Heart right ventricle (tissue), 16 donors: Measurements from ENCODE around the gene PLXND1. TPM values are rescaled to one million over a fixed set of nuclear protein-coding genes. Genes with fewer than 3 reads are reported as not detected.

Experiments
- ATAC-seq, 8 donors: fragments of 200-7000 bp; cut with Tn5 transposase; one replicate each; pipeline ENCODE4 v1.9.1; 2020; ENCODE audit warnings: mild to moderate bottlenecking in 8 of 8, moderate library complexity in 8 of 8, moderate number of reproducible peaks in 1 of 8
- DNase-seq, 2 donors: peaks; one replicate each; pipeline ENCODE4 v3.0.0-alpha.2; 2020
- H3K27ac ChIP-seq, 10 donors: fragments of 200-600 bp; sonication (generic) in 2 of 10; one replicate each; pipeline versions ENCODE4 v1.5.0 to v1.8.0; 2020 to 2022; ENCODE audit warnings: mild to moderate bottlenecking in 3 of 10
- H3K27me3 ChIP-seq, 7 donors: fragments of 200-600 bp; one replicate each; pipeline ENCODE4 v1.8.0; 2021 to 2022; ENCODE audit warnings: mild to moderate bottlenecking in 2 of 7
- H3K36me3 ChIP-seq, 9 donors: fragments of 200-600 bp; sonication (generic) in 1 of 9; one replicate each; pipeline versions ENCODE4 v1.5.0 to v1.8.0; 2020 to 2022; ENCODE audit warnings: mild to moderate bottlenecking in 2 of 9
- H3K4me1 ChIP-seq, 9 donors: fragments of 200-600 bp; sonication (generic) in 1 of 9; one replicate each; pipeline versions ENCODE4 v1.5.0 to v1.8.0; 2020 to 2022; ENCODE audit warnings: mild to moderate bottlenecking in 4 of 9
- H3K4me3 ChIP-seq, 10 donors: fragments of 200-600 bp; sonication (generic) in 2 of 10; one replicate each; pipeline versions ENCODE4 v1.5.0 to v1.8.0; 2020 to 2022; ENCODE audit warnings: mild to moderate bottlenecking in 7 of 10, moderate library complexity in 2 of 10
- H3K9me3 ChIP-seq, 11 donors: fragments of 200-600 bp in 10 of 11; sonication (generic) in 2 of 11; one replicate each; pipeline versions ENCODE4 v1.5.0 to v1.8.0; 2013 to 2022; ENCODE audit warnings: mild to moderate bottlenecking in 2 of 11, control low read depth in 1 of 11, moderate library complexity in 1 of 11
- CTCF ChIP-seq, 9 donors: fragments of 200-600 bp; sonication (generic) in 2 of 9; IDR thresholded peaks; one replicate each; pipeline versions ENCODE4 v1.5.0 to v1.8.0; 2021 to 2022; ENCODE audit warnings: antibody characterized with exemption in 9 of 9, mild to moderate bottlenecking in 5 of 9, moderate library complexity in 1 of 9
- WGBS, 2 donors: extraction: QIAGEN DNeasy Blood & Tissue Kit; methylation state at CpG; one replicate each; pipeline ENCODE4 v1.1.7; 2013; ENCODE audit warnings: inconsistent platforms in 1 of 2; 5-methylcytosine and 5-hydroxymethylcytosine counted together
- intact Hi-C, 10 donors: fragments of 100-400 bp; cut with DNase I; formaldehyde crosslinking; loops; one replicate each; pipeline versions ENCODE4 v1.11.1 to v1.14.2; 2022
- polyA plus RNA-seq, 2 donors: library from polyadenylated mRNA; stranded (reverse); fragments of 200-250 nt; gene quantifications; one replicate each; pipeline ENCODE4 v1.2.3, GENCODE V29; 2013
- total RNA-seq, 10 donors: library from RNA; stranded (reverse); fragmentation: NEBNext Ultra II Directional in 3 of 10; extraction: Animal tissue kit (Norgen Biotek cat#: 25700) in 3 of 10; gene quantifications; one replicate each; pipeline versions ENCODE4 v1.2.1 to v1.2.4, GENCODE V29; 2021 to 2023
- donor health status: Arrhythmogenic right ventricular cardiomyopathy.
- donor health status: ischemic (EF 13 %, LVEDD 7.1; RV severe dilation, severe dysfunction).
- donor health status: healthy with polysubstance abuse.
- donor health status: DM: no; HTN: yes; CAD: no.
- donor health status: DM: no; HTN: no; CAD: no.
- donor health status: ischemic (EF 25% LVEDD 6.9; RV normal size, moderate dysfunction).
- donor health status: ischemic (EF 25% LVEDD 5.7; RV mildly dilated, moderate dysfunction).
- donor health status: healthy.
- donor health status: DM: yes; HTN: yes; CAD: no.
- donor health status: Ischemic cardiomyopathy.
- donor health status: ischemic (EF 35%, LVEDD 5.7; RV mildly dilated, moderate dysfunction).
- donor health status: nonischemic (EF 11% LVEDD 7.7; RV severe dilation, severe dysfunction).
- donor health status: DM: yes; HTN: yes; CAD: no.
- donor health status: PGD.
- donor health status: ischemic (EF 29% LVEDD 5.4; RV normal size, mild dysfunction).
- donor health status: nonischemic (EF 23%, LVEDD 6.1; RV moderate dilation, normal function).

The PLXND1 gene
- total and polyA plus RNA-seq, 12 donors: 40.9 to 169 (median 65.8) TPM

GRCh38 chr3:129563850-129564535, 42.5 kb downstream of the PLXND1 start:
- ATAC-seq: peak in 2 of 8 donors; percentile 5 to 22

GRCh38 chr3:129563332-129563731, 43.1 kb downstream of the PLXND1 start:
- WGBS, 2 donors: 90% methylated on average over 12 of the region's 12 CpGs
- no peak for ATAC-seq

More at GRCh38 chr3:129563850-129564535, 42.5 kb downstream of the PLXND1 start:
- intact Hi-C loops: loop anchor here in 3 of 10 donors (5.0 kb wide), 2 partner anchors 33 to 38 kb away; no protein-coding TSS in a partner anchor
- Histone ChIP-seq H3K4me1 (peaks cover 36 to 93% (median 77%) of the 10 kb centered on the region in 9 donors), H3K9me3 (no peaks in the 10 kb centered on the region), H3K27me3 (no peaks in the 10 kb centered on the region), H3K27ac (peak overlapping the region in 9 of 10 donors; percentile 43 to 86 (median 59)), H3K36me3 (peaks cover 0 to 100% (median 30%) of the 10 kb centered on the region in 9 donors), H3K4me3 (no peak overlapping the region)
- no peak for TF ChIP-seq CTCF (IDR thresholded peaks at IDR 0.05)
- WGBS, 2 donors: 69 to 76% methylated on average over 8 of the region's 8 CpGs
- no peak for DNase-seq

GRCh38 chr3:129562803-129563202, 43.7 kb downstream of the PLXND1 start:
- ATAC-seq (no peak), DNase-seq (no peak)
- intact Hi-C loops: loop anchor here in 3 of 10 donors (5.0 kb wide), 2 partner anchors 34 to 39 kb away; no protein-coding TSS in a partner anchor
- 85 to 92% methylated on average over 19 of the region's 19 CpGs for WGBS, 2 donors
- Histone ChIP-seq H3K9me3 (no peaks in the 10 kb centered on the region), H3K4me1 (peaks cover 39 to 100% (median 84%) of the 10 kb centered on the region in 9 donors), H3K27me3 (no peaks in the 10 kb centered on the region), H3K27ac (peak overlapping the region in 4 of 10 donors; percentile 49 to 88 (median 85)), H3K36me3 (peaks cover 0 to 100% (median 30%) of the 10 kb centered on the region in 9 donors), H3K4me3 (no peak overlapping the region)
- no peak for TF ChIP-seq CTCF (IDR thresholded peaks at IDR 0.05)

More at GRCh38 chr3:129563332-129563731, 43.1 kb downstream of the PLXND1 start:
- Histone ChIP-seq H3K27me3 (no peaks in the 10 kb centered on the region), H3K9me3 (no peaks in the 10 kb centered on the region), H3K27ac (peak overlapping the region in 8 of 10 donors; percentile 4 to 86 (median 60)), H3K4me3 (no peak overlapping the region), H3K4me1 (peaks cover 37 to 100% (median 84%) of the 10 kb centered on the region in 9 donors), H3K36me3 (peaks cover 0 to 100% (median 30%) of the 10 kb centered on the region in 9 donors)
- no peak for DNase-seq
- intact Hi-C loops: loop anchor here in 3 of 10 donors (5.0 kb wide), 2 partner anchors 34 to 39 kb away; no protein-coding TSS in a partner anchor
- TF ChIP-seq CTCF (IDR thresholded peaks at IDR 0.05): no peak

- WGBS, 2 donors: 72 to 74% methylated on average over 18 of the region's 18 CpGs
- Histone ChIP-seq H3K4me3 (no peak overlapping the region), H3K27ac (peak overlapping the region; percentile 24 to 94 (median 85)), H3K9me3 (no peaks in the 10 kb centered on the region), H3K36me3 (peaks cover 0 to 100% (median 30%) of the 10 kb centered on the region in 9 donors), H3K27me3 (no peaks in the 10 kb centered on the region), H3K4me1 (peaks cover 42 to 100% (median 84%) of the 10 kb centered on the region in 9 donors)
- TF ChIP-seq CTCF (IDR thresholded peaks at IDR 0.05): no peak
- intact Hi-C loops: loop anchor here in 4 of 10 donors (2.0 to 5.0 kb wide), 3 partner anchors 36 to 41 kb away; no protein-coding TSS in a partner anchor
- DNase-seq (no peak), ATAC-seq (no peak)
Observed at GRCh38 chr3:129561619-129562248, 44.7 kb downstream of the PLXND1 start.
